Pons (tissue), 1 donor: ENCODE data around the gene ATP8B4.

Experiments used
- DNase-seq: peaks from one replicate; pipeline ENCODE4 v3.0.0-alpha.2; 2016; ENCODE audit warnings: low spot score

The ATP8B4 gene

GRCh38 chr15:49927189-49927861 is 191.7 kb downstream of the ATP8B4 start:
- DNase-seq, result no peak

- DNase-seq, result no peak
Measured at GRCh38 chr15:49926740-49927139, 192.3 kb downstream of the ATP8B4 start.

- no peak for DNase-seq
Measured at GRCh38 chr15:49923671-49924070, 195.4 kb downstream of the ATP8B4 start.

- DNase-seq, result no peak
Measured at GRCh38 chr15:49919034-49919433, 200.0 kb downstream of the ATP8B4 start.

GRCh38 chr15:49918121-49918520 is 200.9 kb downstream of the ATP8B4 start:
- DNase-seq, result no peak

- DNase-seq, result no peak
Measured at GRCh38 chr15:49916998-49917397, 202.0 kb downstream of the ATP8B4 start.

DNA sequence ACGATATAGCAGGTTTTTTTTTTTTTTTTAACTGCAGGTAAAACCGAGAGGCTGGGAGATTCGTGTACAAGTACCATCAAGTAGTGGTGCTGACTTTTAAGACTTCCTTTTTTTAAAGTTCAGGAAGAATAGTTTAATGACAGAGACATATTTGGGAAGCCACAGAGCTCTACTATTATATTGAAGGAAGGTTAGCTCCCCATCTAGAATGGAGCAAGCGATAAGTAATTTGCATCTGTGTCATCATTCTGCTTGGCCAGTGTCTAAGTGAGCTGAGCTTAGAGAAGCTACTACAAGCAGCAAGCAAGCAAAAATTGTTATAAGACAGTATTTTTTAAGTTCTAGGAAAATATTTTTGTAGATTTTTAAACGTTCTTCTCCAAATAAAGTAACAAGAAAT is 203.2 kb downstream of the ATP8B4 start:
- DNase-seq, result no peak

GRCh38 chr15:49908933-49909295 is 210.1 kb downstream of the ATP8B4 start:
- no peak for DNase-seq

- no peak for DNase-seq
Measured at GRCh38 chr15:49908236-49908932, 210.6 kb downstream of the ATP8B4 start.

- DNase-seq, result no peak
Measured at GRCh38 chr15:49906966-49907365, 212.1 kb downstream of the ATP8B4 start.

DNA sequence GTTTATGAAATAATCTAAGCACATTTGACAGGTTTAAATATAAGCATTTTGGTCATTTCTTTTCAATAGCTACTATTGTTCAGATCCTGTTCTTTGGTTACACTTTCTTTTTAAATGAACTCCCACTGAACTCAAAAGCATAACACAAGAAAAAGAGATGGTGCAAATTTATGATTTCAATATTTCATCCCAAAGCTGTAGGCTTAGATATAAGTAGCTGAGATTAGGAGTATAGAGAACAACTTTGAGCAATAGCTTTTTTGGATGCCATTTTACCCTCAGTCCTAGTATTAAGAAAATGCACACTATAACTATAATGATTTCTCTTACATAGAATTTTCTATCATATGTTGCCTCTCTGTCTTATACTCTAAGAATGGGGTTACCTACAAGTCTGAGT is 213.8 kb downstream of the ATP8B4 start:
- DNase-seq, result no peak

GRCh38 chr15:49904296-49904695 is 214.7 kb downstream of the ATP8B4 start:
- DNase-seq, result no peak

DNA sequence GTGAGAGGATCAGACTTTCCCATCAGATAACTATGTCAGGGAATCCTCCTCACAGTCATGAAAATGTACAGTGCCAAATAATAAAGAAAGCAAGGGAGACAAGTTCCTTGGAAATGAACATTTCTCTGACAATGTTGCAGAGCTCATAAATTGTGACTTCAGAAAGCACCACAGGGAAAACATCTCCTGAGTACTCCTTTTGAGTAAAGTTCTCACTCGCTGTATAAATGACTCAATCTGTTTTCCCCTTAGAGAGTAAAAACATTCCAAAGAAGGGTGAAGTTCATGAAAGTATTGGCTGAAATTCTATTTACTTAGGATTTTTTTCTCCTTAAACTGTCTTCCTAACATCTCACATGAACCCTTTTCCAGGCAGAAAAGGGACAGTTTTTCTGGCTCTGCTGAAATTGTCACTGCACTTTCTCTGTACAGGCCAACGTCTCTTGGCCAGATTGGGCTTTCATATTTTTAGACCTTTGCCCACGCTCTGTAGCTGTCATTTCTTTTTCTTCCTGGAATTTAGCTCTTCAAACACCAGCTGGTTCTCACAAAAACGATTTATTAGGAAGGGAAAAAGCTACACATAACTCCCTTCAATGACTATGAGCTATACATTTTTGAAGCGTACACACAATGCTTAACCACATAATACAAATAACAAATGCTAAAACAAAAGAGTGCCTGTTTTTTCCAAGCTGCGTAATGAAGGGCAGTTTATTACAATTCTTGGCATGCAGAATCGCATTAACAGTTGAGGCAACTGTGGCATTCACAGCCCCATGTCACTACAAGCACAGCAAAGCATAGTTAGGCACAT is 216.1 kb downstream of the ATP8B4 start:
- peak; percentile 87 for DNase-seq

GRCh38 chr15:49901996-49902684 is 216.9 kb downstream of the ATP8B4 start:
- DNase-seq, result peak; percentile 55

GRCh38 chr15:49901321-49901720 is 217.7 kb downstream of the ATP8B4 start:
- DNase-seq, result no peak

DNA sequence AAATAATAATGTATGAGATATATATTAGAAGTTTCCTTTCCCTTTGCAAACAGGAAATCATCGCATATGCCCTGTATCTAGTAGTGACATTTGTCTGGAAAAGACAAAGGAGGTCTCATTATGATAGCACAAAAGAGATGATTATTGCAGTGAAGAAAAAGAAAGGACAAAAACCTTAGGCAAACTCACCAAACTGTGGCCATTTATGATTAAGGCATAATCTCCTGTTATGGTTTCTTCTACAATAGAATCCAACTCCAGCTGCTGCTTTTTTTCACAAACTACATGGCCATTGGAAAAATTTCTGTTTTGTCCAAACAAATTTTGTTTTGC is 218.2 kb downstream of the ATP8B4 start:
- DNase-seq, result peak; percentile 73

- peak; percentile 55 for DNase-seq
Measured at GRCh38 chr15:49900006-49900902, 218.8 kb downstream of the ATP8B4 start.

DNA sequence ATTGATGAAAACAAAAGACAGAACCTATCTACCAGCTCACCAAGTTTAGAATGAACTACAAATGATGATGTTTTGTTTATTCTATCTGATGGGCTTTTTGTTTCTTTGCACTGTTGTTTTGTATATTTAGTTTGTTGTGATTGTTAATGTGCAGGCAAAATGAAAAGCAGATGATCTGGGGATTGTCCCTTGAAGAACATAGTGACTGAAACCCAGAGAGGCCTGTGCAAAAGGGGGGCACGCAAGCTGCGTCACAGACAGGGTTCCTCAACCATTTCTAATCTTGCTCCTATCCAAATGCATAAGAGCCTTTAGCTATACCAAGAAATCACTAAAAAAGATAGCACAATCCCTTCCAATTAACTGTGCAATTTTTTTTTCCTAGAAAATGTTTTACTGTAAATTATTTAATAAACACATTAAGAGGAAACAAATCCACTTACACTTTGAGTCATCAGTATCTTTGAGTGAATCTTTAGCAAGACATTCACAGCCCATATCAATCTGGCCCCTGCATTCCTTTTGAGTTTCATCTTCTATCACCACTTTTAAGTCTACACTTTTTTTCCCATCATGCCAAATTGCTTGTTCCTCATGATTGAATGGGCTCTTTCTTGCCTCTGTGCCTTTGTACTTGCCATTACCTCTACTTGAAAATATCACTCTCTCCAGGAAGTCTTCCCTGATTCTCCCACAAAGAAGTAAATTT is 220.3 kb downstream of the ATP8B4 start:
- no peak for DNase-seq

- no peak for DNase-seq
Measured at GRCh38 chr15:49898097-49898496, 220.9 kb downstream of the ATP8B4 start.

GRCh38 chr15:49895347-49896223 is 223.4 kb downstream of the ATP8B4 start:
- peak; percentile 76 for DNase-seq
